B cell (primary cell): ENCODE data around the gene CDKN2C.

Source experiments
- EZH2 ChIP-seq: IDR thresholded peaks from 2 replicates; pipeline ENCODE4 v1.6.1; 2012; ENCODE audit warnings: borderline replicate concordance, low read depth, mild to moderate bottlenecking, moderate library complexity, low read length; ENCODE audit not compliant: insufficient read depth, poor library complexity, severe bottlenecking
- TF ChIP-seq, protein P1 (sequence below): fragments of 200-600 bp; IDR thresholded peaks from one replicate; pipeline ENCODE4 v1.8.0; 2022; ENCODE audit warnings: antibody characterized with exemption, mild to moderate bottlenecking

DNA sequence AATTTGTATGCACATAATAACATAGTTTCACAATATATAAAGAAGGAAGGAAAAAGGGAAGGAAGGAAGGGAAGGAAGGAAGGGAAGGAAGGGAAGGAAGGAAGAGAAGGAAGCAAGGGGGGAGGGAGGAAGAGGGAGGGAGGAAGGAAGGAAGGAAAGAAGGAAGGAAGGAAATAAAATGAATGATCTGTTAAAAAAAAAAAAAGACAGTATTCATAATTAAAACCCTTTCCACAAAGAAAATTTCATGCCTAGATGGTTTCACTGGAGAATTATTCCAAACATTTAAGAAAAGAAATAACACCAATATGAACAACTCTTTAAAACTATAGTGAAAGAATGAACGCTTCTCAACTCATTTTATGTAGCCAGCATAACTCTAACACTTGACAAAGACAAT is 44.8 kb downstream of the CDKN2C start:
- TF ChIP-seq, protein P1, sequence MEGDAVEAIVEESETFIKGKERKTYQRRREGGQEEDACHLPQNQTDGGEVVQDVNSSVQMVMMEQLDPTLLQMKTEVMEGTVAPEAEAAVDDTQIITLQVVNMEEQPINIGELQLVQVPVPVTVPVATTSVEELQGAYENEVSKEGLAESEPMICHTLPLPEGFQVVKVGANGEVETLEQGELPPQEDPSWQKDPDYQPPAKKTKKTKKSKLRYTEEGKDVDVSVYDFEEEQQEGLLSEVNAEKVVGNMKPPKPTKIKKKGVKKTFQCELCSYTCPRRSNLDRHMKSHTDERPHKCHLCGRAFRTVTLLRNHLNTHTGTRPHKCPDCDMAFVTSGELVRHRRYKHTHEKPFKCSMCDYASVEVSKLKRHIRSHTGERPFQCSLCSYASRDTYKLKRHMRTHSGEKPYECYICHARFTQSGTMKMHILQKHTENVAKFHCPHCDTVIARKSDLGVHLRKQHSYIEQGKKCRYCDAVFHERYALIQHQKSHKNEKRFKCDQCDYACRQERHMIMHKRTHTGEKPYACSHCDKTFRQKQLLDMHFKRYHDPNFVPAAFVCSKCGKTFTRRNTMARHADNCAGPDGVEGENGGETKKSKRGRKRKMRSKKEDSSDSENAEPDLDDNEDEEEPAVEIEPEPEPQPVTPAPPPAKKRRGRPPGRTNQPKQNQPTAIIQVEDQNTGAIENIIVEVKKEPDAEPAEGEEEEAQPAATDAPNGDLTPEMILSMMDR: no peak
- TF ChIP-seq EZH2: no peak
